HepG2 (cell line): ENCODE data around the gene FSCN2. TPM values are rescaled to one million over a fixed set of nuclear protein-coding genes. Genes with fewer than 3 reads are reported as not detected.

ENCODE experiments used
- AHR ChIP-seq: IDR thresholded peaks from 2 replicates; pipeline ENCODE4 v1.6.1; 2018; ENCODE audit warnings: missing genetic modification reagents, missing compliant biosample characterization
- ATF6 ChIP-seq: sonication (generic); formaldehyde crosslinking; conservative IDR thresholded peaks from 2 replicates; pipeline ENCODE4 v1.4.0; 2020; ENCODE audit warnings: missing genetic modification reagents
- FOXA1 ChIP-seq, 2 experiments: fragments of 450-650 bp in 1 of 2; sonication (generic) in 1 of 2; formaldehyde crosslinking in 1 of 2; IDR thresholded peaks; 2 replicates each; pipeline versions ENCODE4 v1.4.0 to v1.6.1; 2016 to 2020; ENCODE audit warnings: missing genetic modification reagents in 1 of 2
- GLI4 ChIP-seq: sonication (generic); formaldehyde crosslinking; IDR thresholded peaks from 2 replicates; pipeline ENCODE4 v1.5.1; 2020; ENCODE audit warnings: missing genetic modification reagents, mild to moderate bottlenecking, moderate library complexity, borderline replicate concordance
- KAT8 ChIP-seq: IDR thresholded peaks from 2 replicates; pipeline ENCODE4 v1.6.1; 2016; ENCODE audit warnings: missing genetic modification reagents, missing compliant biosample characterization
- MTERF4 ChIP-seq: sonication (generic); formaldehyde crosslinking; IDR thresholded peaks from 2 replicates; pipeline ENCODE4 v1.8.0; 2023; ENCODE audit warnings: mild to moderate bottlenecking, missing genetic modification reagents
- PAX8 ChIP-seq: sonication (generic); formaldehyde crosslinking; IDR thresholded peaks from 2 replicates; pipeline ENCODE4 v1.8.0; 2022; ENCODE audit warnings: mild to moderate bottlenecking, missing genetic modification reagents, borderline replicate concordance
- RBAK ChIP-seq: sonication (generic); formaldehyde crosslinking; IDR thresholded peaks from 2 replicates; pipeline ENCODE4 v1.5.1; 2020; ENCODE audit warnings: mild to moderate bottlenecking, missing genetic modification reagents
- SRSF4 ChIP-seq: fragments of 200-400 bp; formaldehyde crosslinking; IDR thresholded peaks from one replicate; pipeline ENCODE4 v1.6.1; 2018; ENCODE audit warnings: mild to moderate bottlenecking, low read depth, low read length, moderate library complexity; ENCODE audit not compliant: poor library complexity, severe bottlenecking
- TARDBP ChIP-seq: sonication (generic); formaldehyde crosslinking; IDR thresholded peaks from 2 replicates; pipeline ENCODE4 v1.8.0; 2022; ENCODE audit warnings: mild to moderate bottlenecking, missing genetic modification reagents
- ZNF17 ChIP-seq: sonication (generic); formaldehyde crosslinking; IDR thresholded peaks from 2 replicates; pipeline ENCODE4 v1.5.0; 2020; ENCODE audit warnings: mild to moderate bottlenecking, missing genetic modification reagents
- ZNF407 ChIP-seq: sonication (generic); formaldehyde crosslinking; IDR thresholded peaks from one replicate; pipeline ENCODE4 v1.5.1; 2020; ENCODE audit warnings: mild to moderate bottlenecking, missing genetic modification reagents; ENCODE audit errors: not compliant biosample characterization
- ZNF543 ChIP-seq: sonication (generic); formaldehyde crosslinking; IDR thresholded peaks from 2 replicates; pipeline ENCODE4 v1.4.0; 2020; ENCODE audit warnings: mild to moderate bottlenecking, missing genetic modification reagents
- ZNF572 ChIP-seq: sonication (generic); formaldehyde crosslinking; IDR thresholded peaks from 2 replicates; pipeline ENCODE4 v1.5.1; 2020; ENCODE audit warnings: mild to moderate bottlenecking, missing genetic modification reagents
- polyA plus RNA-seq, 8 experiments: library from polyadenylated mRNA; depleted of rRNA in 3 of 8; stranded (reverse) in 7 of 8; unstranded in 1 of 8; fragments of >200 nt; fragmentation: Illumina TruSeq in 4 of 8; extraction: Trizol in 4 of 8; gene quantifications; 2 replicates each; pipeline versions ENCODE4 v1.2.1 to v1.2.3, GENCODE V29; 2011 to 2016; ENCODE audit warnings: low read depth in 4 of 8, missing spikeins in 1 of 8, mixed read lengths in 1 of 8; ENCODE audit not compliant: insufficient read depth in 1 of 8
- total RNA-seq, 5 experiments: library from RNA; depleted of rRNA; stranded (reverse); fragments of >200 nt; fragmentation: Illumina TruSeq; extraction: Trizol; gene quantifications; 2 replicates each; pipeline ENCODE4 v1.2.3, GENCODE V29; 2016; ENCODE audit warnings: low read depth in 1 of 5
- TF ChIP-seq, protein P1 (sequence below): sonication (generic); formaldehyde crosslinking; IDR thresholded peaks from 2 replicates; pipeline ENCODE4 v1.4.0; 2020; ENCODE audit warnings: low read depth, mild to moderate bottlenecking, missing genetic modification reagents

The FSCN2 gene
- total and polyA plus RNA-seq, 2 of the 13 experiments (the other 11 are each of a cell fraction or from before 2014, with no cell fraction given): 0.09 TPM; not detected in 1

- TF ChIP-seq ATF6 (CRISPR knock-in tag) (no peak), PAX8 (CRISPR knock-in tag) (peak; percentile 95; the same call in 1 of the 2 replicates), AHR (CRISPR knock-in tag) (no peak), FOXA1 (IDR thresholded peaks at IDR 0.05) (no peak), FOXA1 (CRISPR knock-in tag; IDR thresholded peaks at IDR 0.05) (no peak), TARDBP (peak; percentile 88), ZNF572 (no peak), ZNF407 (peak; percentile 57), ZNF17 (CRISPR knock-in tag) (no peak), MTERF4 (peak; percentile 49; the same call in 1 of the 2 replicates), ZNF543 (CRISPR knock-in tag) (peak; percentile 73; the same call in 1 of the 2 replicates), KAT8 (CRISPR knock-in tag) (peak; percentile 76), RBAK (no peak), GLI4 (CRISPR knock-in tag) (0 out of 2 replicates have a peak, but pooled peaks have one; percentile 95), SRSF4 (no peak)
- TF ChIP-seq, protein P1, sequence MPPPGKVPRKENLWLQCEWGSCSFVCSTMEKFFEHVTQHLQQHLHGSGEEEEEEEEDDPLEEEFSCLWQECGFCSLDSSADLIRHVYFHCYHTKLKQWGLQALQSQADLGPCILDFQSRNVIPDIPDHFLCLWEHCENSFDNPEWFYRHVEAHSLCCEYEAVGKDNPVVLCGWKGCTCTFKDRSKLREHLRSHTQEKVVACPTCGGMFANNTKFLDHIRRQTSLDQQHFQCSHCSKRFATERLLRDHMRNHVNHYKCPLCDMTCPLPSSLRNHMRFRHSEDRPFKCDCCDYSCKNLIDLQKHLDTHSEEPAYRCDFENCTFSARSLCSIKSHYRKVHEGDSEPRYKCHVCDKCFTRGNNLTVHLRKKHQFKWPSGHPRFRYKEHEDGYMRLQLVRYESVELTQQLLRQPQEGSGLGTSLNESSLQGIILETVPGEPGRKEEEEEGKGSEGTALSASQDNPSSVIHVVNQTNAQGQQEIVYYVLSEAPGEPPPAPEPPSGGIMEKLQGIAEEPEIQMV (CRISPR knock-in tag): peak; percentile 73; the same call in 1 of the 2 replicates
Observed at GRCh38 chr17:81484195-81484979, 43.8 kb upstream of the FSCN2 start (continued).
